ENCODE results near the gene CSPG4.
A peak's percentile ranks its signal among the peaks of the same experiment; 100 is the strongest.
"Not testable (repeated sequence)": the region's sequence is repeated elsewhere in the genome, so short reads cannot be mapped to it uniquely, and the experiment has no call there.

The CSPG4 gene

GRCh38 chr15:75738014-75738646 is 25.5 kb upstream of the CSPG4 start:
- no peak for DNase-seq

GRCh38 chr15:75737116-75738013 is 24.7 kb upstream of the CSPG4 start:
- not testable (repeated sequence) for DNase-seq

GRCh38 chr15:75736256-75736655 is 23.6 kb upstream of the CSPG4 start:
- DNase-seq = no peak

GRCh38 chr15:75734861-75735760 is 22.5 kb upstream of the CSPG4 start:
- not testable (repeated sequence) for DNase-seq

GRCh38 chr15:75733761-75734651 is 21.4 kb upstream of the CSPG4 start:
- DNase-seq = no peak

- DNase-seq = peak; percentile 14
Measured at GRCh38 chr15:75732809-75733451, 20.3 kb upstream of the CSPG4 start.

- DNase-seq = no peak
Measured at GRCh38 chr15:75732177-75732808, 19.6 kb upstream of the CSPG4 start.

- DNase-seq = peak; percentile 2
Measured at GRCh38 chr15:75731248-75732151, 18.9 kb upstream of the CSPG4 start.

- DNase-seq = not testable (repeated sequence)
Measured at GRCh38 chr15:75730376-75731247, 18.0 kb upstream of the CSPG4 start.

- DNase-seq = no peak
Measured at GRCh38 chr15:75729326-75730069, 16.9 kb upstream of the CSPG4 start.

GRCh38 chr15:75727851-75728715 is 15.4 kb upstream of the CSPG4 start:
- peak; percentile 42 for DNase-seq

- DNase-seq = no peak
Measured at GRCh38 chr15:75727031-75727531, 14.4 kb upstream of the CSPG4 start.

- DNase-seq = no peak
Measured at GRCh38 chr15:75725719-75726607, 13.3 kb upstream of the CSPG4 start.

- no peak for DNase-seq
Measured at GRCh38 chr15:75725006-75725718, 12.5 kb upstream of the CSPG4 start.

All from NCI-H1092 (cell line).